Measurements from ENCODE around the gene ALG14. TPM values are rescaled to one million over a fixed set of nuclear protein-coding genes. Genes with fewer than 3 reads are reported as not detected.

Gene ALG14
- total and polyA plus RNA-seq, 2 donors (not counting 1 experiment from before 2014, with no cell fraction given), result 0.92 to 2.6 TPM

GRCh38 chr1:94974824-94975223, 97.9 kb downstream of the ALG14 start:
- peaks cover 13% of the 10 kb centered on the region for H3K4me1 Mint-ChIP-seq
- DNase-seq, result no peak
- H3K4me3 ChIP-seq (ENCODE audit: control extremely low read depth in 1 of 5, extremely low read depth in 1 of 5, insufficient read depth in 1 of 5, low read depth in 2 of 5, low read length in 4 of 5), result no peak overlapping the region
- no peaks in the 10 kb centered on the region for H3K27me3 Mint-ChIP-seq
- H3K4me2 ChIP-seq (replicated peaks; ENCODE audit: low read depth, low read length, poor library complexity, severe bottlenecking), result no peak overlapping the region
- WGBS (ENCODE audit: insufficient coverage), result no CpG with 5 or more reads among the region's 1 CpG
- no peaks in the 10 kb centered on the region for H3K36me3 ChIP-seq (replicated peaks in 1 of 2; ENCODE audit: control extremely low read depth in 1 of 2, control insufficient read depth in 1 of 2, extremely low read depth in 1 of 2, insufficient read depth in 2 of 2, low read length in 1 of 2)
- intact Hi-C loops (cut with micrococcal nuclease), result loop anchor here (5.0 kb wide), 1 partner anchor 48 kb away; the partner anchor contains the start of gene CNN3
- H3K27me3 ChIP-seq (replicated peaks in 1 of 4; ENCODE audit: control extremely low read depth in 1 of 4, control insufficient read depth in 3 of 4, insufficient read depth in 4 of 4, low read length in 3 of 4), result no peaks in the 10 kb centered on the region
- POLR2A ChIA-PET, result no interaction called here
- no peak overlapping the region for H2AFZ ChIP-seq (ENCODE audit: insufficient read depth, low read depth, low read length, poor library complexity, severe bottlenecking)
- no peak overlapping the region for H3K27ac Mint-ChIP-seq
- no peak for ATAC-seq (ENCODE audit: low read depth)
- peaks cover 14 to 18% of the 10 kb centered on the region in 2 donors for H3K4me1 ChIP-seq (ENCODE audit: control insufficient read depth in 2 of 2, insufficient read depth in 2 of 2, low read length in 2 of 2)
- no peak overlapping the region for H3K27ac ChIP-seq (ENCODE audit: low read length in 2 of 2)
- no peaks in the 10 kb centered on the region for H4K20me1 ChIP-seq (ENCODE audit: control insufficient read depth, insufficient read depth, low read length, poor library complexity, severe bottlenecking)
- TF ChIP-seq CTCF (IDR thresholded peaks at IDR 0.05), result no peak
- TF ChIP-seq EZH2 (IDR thresholded peaks at IDR 0.05; ENCODE audit: borderline replicate concordance, insufficient read depth, low read depth, low read length, poor library complexity, severe bottlenecking), result no peak
- H3K9ac ChIP-seq (ENCODE audit: low read length), result no peak overlapping the region
- H3K9me3 Mint-ChIP-seq (ENCODE audit: insufficient read depth), result no peaks in the 10 kb centered on the region
- H3K9me3 ChIP-seq (ENCODE audit: control extremely low read depth in 1 of 3, control insufficient read depth in 2 of 3, insufficient read depth in 1 of 3, low read length in 2 of 3), result no peaks in the 10 kb centered on the region
- H3K79me2 ChIP-seq (ENCODE audit: control insufficient read depth, insufficient read depth, low read length), result no peaks in the 10 kb centered on the region
- no peak overlapping the region for H3K4me3 Mint-ChIP-seq
- CTCF ChIA-PET, result interaction anchor here (1.5 kb wide), 1 partner anchor 14 kb away, joined by 4 read pairs; no protein-coding TSS in a partner anchor

- Histone ChIP-seq H3K36me3 (replicated peaks in 1 of 2; ENCODE audit: control extremely low read depth in 1 of 2, control insufficient read depth in 1 of 2, extremely low read depth in 1 of 2, insufficient read depth in 2 of 2, low read length in 1 of 2) (no peaks in the 10 kb centered on the region), H2AFZ (ENCODE audit: insufficient read depth, low read depth, low read length, poor library complexity, severe bottlenecking) (no peak overlapping the region), H3K27ac (ENCODE audit: low read length in 2 of 2) (no peak overlapping the region), H3K27me3 (replicated peaks in 1 of 4; ENCODE audit: control extremely low read depth in 1 of 4, control insufficient read depth in 3 of 4, insufficient read depth in 4 of 4, low read length in 3 of 4) (no peaks in the 10 kb centered on the region), H3K4me1 (ENCODE audit: control insufficient read depth in 2 of 2, insufficient read depth in 2 of 2, low read length in 2 of 2) (peaks cover 8 to 12% of the 10 kb centered on the region in 2 donors), H3K9ac (ENCODE audit: low read length) (no peak overlapping the region), H4K20me1 (ENCODE audit: control insufficient read depth, insufficient read depth, low read length, poor library complexity, severe bottlenecking) (no peaks in the 10 kb centered on the region), H3K4me2 (replicated peaks; ENCODE audit: low read depth, low read length, poor library complexity, severe bottlenecking) (no peak overlapping the region), H3K4me3 (ENCODE audit: control extremely low read depth in 1 of 5, extremely low read depth in 1 of 5, insufficient read depth in 1 of 5, low read depth in 2 of 5, low read length in 4 of 5) (no peak overlapping the region), H3K79me2 (ENCODE audit: control insufficient read depth, insufficient read depth, low read length) (no peaks in the 10 kb centered on the region), H3K9me3 (ENCODE audit: control extremely low read depth in 1 of 3, control insufficient read depth in 2 of 3, insufficient read depth in 1 of 3, low read length in 2 of 3) (no peaks in the 10 kb centered on the region)
- Mint-ChIP-seq H3K27ac (no peak overlapping the region), H3K9me3 (ENCODE audit: insufficient read depth) (no peaks in the 10 kb centered on the region), H3K4me1 (peaks cover 7% of the 10 kb centered on the region), H3K4me3 (no peak overlapping the region), H3K27me3 (no peaks in the 10 kb centered on the region)
- DNase-seq (no peak), ATAC-seq (ENCODE audit: low read depth) (no peak)
- ChIA-PET POLR2A (interaction anchor here (0.7 kb wide), 2 partner anchors 14 to 51 kb away, joined by 3 to 5 read pairs; no protein-coding TSS in a partner anchor), CTCF (interaction anchor here (1.0 to 1.5 kb wide), 2 partner anchors 13 to 54 kb away, joined by 4 read pairs; no protein-coding TSS in a partner anchor)
- TF ChIP-seq EZH2 (IDR thresholded peaks at IDR 0.05; ENCODE audit: borderline replicate concordance, insufficient read depth, low read depth, low read length, poor library complexity, severe bottlenecking) (no peak), CTCF (IDR thresholded peaks at IDR 0.05) (no peak)
- no CpG with 5 or more reads among the region's 1 CpG for WGBS (ENCODE audit: insufficient coverage)
- intact Hi-C loops (cut with micrococcal nuclease), result no loop called here
Measured at GRCh38 chr1:94974241-94974640, 98.5 kb downstream of the ALG14 start.
